Activated CD4-positive, alpha-beta T cell treated with anti-CD3 and anti-CD28 coated beads, Interleukin-2, amount 10 ng/mL, durations not matched to agents 7 days and 5 days (primary cell): ENCODE data around the gene RBM7. TPM values are rescaled to one million over a fixed set of nuclear protein-coding genes. Genes with fewer than 3 reads are reported as not detected.

ENCODE experiments used
- CTCF ChIA-PET: fragments of 350-600 bp; sonication (Branson Sonifier 250); formaldehyde crosslinking; loops from one replicate; lab custom pipeline; 2021; ENCODE audit warnings: antibody characterized with exemption; lab: Charles Lee
- POLR2A ChIA-PET: fragments of 350-600 bp; sonication (Branson Sonifier 250); formaldehyde crosslinking; loops from one replicate; lab custom pipeline; 2021; ENCODE audit warnings: antibody characterized with exemption; lab: Charles Lee
- DNase-seq: peaks from one replicate; pipeline ENCODE4 v3.0.0-alpha.2; 2020
- H3K27ac Mint-ChIP-seq: one replicate; pipeline ENCODE4 v1.8.0; 2021; ENCODE audit warnings: mild to moderate bottlenecking, moderate library complexity, mixed read lengths
- H3K27me3 Mint-ChIP-seq: one replicate; pipeline ENCODE4 v1.8.0; 2021; ENCODE audit warnings: mixed read lengths
- H3K36me3 Mint-ChIP-seq: one replicate; pipeline ENCODE4 v1.8.0; 2021; ENCODE audit warnings: low read depth, mixed read lengths
- H3K4me1 Mint-ChIP-seq: one replicate; pipeline ENCODE4 v1.8.0; 2021; ENCODE audit warnings: mixed read lengths
- H3K4me3 Mint-ChIP-seq: one replicate; pipeline ENCODE4 v1.8.0; 2021; ENCODE audit warnings: mild to moderate bottlenecking, moderate library complexity, mixed read lengths
- H3K9me3 Mint-ChIP-seq: one replicate; pipeline ENCODE4 v1.8.0; 2021; ENCODE audit warnings: mixed read lengths
- total RNA-seq, 2 experiments: library from RNA; stranded (reverse); gene quantifications; one replicate each; pipeline ENCODE4 v1.2.3, GENCODE V29; 2021

Gene RBM7, protein sequence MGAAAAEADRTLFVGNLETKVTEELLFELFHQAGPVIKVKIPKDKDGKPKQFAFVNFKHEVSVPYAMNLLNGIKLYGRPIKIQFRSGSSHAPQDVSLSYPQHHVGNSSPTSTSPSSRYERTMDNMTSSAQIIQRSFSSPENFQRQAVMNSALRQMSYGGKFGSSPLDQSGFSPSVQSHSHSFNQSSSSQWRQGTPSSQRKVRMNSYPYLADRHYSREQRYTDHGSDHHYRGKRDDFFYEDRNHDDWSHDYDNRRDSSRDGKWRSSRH
- 10 to 100 TPM; 34.2 to 49.7 TPM for total RNA-seq

DNA sequence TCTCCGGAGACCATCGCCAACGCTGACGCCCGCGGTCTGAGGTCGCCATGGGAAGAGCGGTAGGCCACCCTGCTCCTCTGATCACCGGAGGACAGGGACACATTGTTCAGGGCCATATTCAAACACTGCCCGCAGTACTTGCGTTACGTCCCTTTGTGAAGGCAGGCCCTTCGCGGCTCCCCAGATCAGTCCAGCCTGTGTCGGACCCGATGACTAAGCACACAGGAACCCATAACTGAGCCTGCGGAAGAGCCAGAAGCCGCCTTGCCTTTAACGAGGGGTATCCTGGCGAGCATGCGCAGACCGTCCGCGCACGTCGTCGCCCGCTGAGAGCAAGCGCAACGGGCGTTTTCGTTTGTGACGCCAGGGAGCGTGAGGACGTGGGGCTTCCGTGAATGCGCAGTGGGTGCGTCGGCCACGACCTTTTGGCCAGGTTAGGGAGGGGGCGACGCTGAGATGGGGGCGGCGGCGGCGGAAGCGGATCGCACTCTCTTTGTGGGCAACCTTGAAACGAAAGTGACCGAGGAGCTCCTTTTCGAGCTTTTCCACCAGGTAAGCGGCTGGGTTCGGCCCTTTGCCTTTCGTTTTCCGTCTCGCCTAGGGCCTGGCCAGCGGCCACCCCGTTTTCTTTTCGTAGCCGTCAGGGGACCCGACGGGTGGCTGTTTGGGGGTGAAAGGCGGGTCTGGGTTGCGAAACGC, at the start of gene RBM7, which contains the start of gene C11orf71:
RBM7 (plus strand) TSS at position 451 of the 699 bp plus-strand sequence; CDS start at position 457, 6 bp downstream.
C11orf71 (minus strand) TSS at position 296 of the 699 bp plus-strand sequence; CDS start at position 116, 180 bp downstream.
- Mint-ChIP-seq H3K4me1 (peaks cover 49% of the 10 kb centered on the region), H3K27me3 (peaks cover 1% of the 10 kb centered on the region), H3K4me3 (peak within 1 kb of the TSS; percentile 94), H3K9me3 (no peaks in the 10 kb centered on the region), H3K27ac (peak within 1 kb of the TSS; percentile 99), H3K36me3 (peaks cover 37% of the 10 kb centered on the region)
- DNase-seq: peak; percentile 98
- ChIA-PET CTCF (interaction anchor here (0.6 kb wide), 2 partner anchors 9 to 13 kb away, joined by 3 to 5 read pairs; no protein-coding TSS in a partner anchor), POLR2A (no interaction called here)

DNA sequence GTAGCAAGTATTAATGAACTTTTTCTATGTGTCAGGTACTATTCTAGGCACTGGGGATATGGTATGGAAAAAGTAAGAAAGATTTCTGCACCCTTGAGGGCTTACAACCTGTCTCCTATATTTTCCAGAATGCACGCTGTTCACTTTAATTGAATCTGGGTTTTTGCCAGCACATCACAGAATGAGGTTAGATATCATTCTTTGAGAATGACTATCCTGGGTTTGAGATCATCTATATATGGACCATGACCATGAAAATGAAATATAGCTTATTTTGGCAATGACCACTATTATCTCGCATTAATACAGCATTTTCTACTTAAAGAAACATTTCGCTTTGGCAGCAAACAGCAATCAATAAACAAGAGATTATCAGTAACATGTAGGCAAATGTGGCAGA, 47.0 kb upstream of the RBM7 start:
- H3K27ac Mint-ChIP-seq: no peak overlapping the region
- CTCF ChIA-PET: no interaction called here
- no peaks in the 10 kb centered on the region for H3K4me1 Mint-ChIP-seq
- peaks cover 3% of the 10 kb centered on the region for H3K27me3 Mint-ChIP-seq
- POLR2A ChIA-PET: no interaction called here
- no peaks in the 10 kb centered on the region for H3K9me3 Mint-ChIP-seq
- H3K4me3 Mint-ChIP-seq: no peak overlapping the region
- DNase-seq: no peak
- H3K36me3 Mint-ChIP-seq: no peaks in the 10 kb centered on the region

DNA sequence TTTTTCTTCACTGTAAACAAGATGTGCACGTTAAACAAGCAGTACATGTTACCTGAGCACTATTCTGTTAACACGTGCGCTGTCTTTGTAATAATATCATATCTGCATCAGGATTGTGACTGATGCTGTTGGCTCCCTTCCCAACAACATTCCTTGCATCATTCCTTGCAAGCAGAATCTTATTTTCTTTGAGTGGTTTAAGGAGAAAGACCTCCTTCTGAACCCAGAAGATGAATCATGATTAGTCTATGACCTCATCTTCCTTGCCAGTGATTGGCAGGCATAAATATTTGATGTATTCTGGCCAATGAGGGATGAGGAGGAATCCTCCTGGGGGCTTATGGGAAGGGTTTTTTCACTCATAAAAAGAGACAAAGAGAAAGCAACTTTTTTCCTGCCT, 46.4 kb upstream of the RBM7 start:
- Mint-ChIP-seq H3K27me3 (peaks cover 3% of the 10 kb centered on the region), H3K4me3 (no peak overlapping the region), H3K27ac (no peak overlapping the region), H3K9me3 (no peaks in the 10 kb centered on the region), H3K36me3 (no peaks in the 10 kb centered on the region), H3K4me1 (no peaks in the 10 kb centered on the region)
- ChIA-PET CTCF (no interaction called here), POLR2A (no interaction called here)
- DNase-seq: no peak

DNA sequence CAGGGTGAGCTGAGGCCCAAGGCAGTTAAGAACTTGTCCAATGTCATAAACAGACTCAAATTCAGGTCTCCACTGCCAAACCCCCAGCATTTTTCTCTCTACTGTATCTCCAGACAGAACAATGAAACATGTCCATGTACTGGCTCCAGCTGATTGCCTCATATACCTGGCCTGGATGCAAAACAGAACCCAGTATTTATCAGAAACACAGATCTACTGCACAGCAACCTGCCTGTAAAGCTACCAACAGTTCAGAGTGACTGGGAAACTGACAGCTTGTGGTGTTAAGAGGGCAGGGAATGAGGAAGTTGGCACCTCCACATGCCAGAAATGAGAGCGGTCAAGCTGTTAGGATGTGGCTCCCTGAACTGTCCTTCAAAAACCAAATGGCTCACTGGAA, 41.8 kb upstream of the RBM7 start:
- POLR2A ChIA-PET: no interaction called here

DNA sequence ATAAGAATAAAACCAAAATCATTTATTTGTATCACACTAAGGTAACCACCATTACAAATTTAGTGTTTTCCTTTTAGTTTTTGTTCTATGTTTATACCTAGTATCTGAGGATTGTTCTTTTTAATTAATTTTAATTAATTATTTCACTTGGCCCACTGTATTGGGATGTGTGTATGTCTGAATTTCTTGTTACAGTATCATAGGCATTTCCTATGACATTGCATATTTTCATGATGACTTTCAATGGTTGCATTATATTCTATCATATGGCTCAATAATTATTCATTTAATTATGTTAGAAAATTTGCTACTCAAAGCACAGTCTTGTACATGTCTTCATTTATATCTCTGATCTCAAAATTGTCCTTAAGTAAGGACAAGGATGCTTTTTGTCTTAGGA, 41.1 kb upstream of the RBM7 start:
- CTCF ChIA-PET: no interaction called here

More for the DNA sequence above, 41.8 kb upstream of the RBM7 start:
- CTCF ChIA-PET: no interaction called here
- H3K27me3 Mint-ChIP-seq: peaks cover 15% of the 10 kb centered on the region
- no peak overlapping the region for H3K4me3 Mint-ChIP-seq
- H3K36me3 Mint-ChIP-seq: no peaks in the 10 kb centered on the region
- no peak overlapping the region for H3K27ac Mint-ChIP-seq
- no peak for DNase-seq
- H3K4me1 Mint-ChIP-seq: no peaks in the 10 kb centered on the region
- H3K9me3 Mint-ChIP-seq: no peaks in the 10 kb centered on the region

DNA sequence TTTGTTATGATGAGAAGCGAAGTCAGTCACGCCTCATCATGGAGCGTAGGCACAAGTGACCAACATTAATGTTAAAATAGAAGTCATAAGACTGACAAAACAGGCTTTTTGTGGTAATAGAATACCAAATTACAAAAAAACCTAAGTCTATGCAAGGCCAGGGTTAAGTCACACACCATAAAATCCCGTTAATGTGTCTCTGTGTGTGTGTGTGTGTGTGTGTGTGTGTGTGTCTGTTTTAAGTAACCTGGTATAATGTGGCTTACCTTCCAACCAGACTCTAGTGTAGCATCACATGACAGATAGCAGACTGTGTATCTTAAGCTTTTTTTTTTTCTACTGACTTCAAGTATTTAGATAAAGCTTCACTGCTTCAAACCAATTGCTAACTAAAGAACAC, 38.1 kb upstream of the RBM7 start:
- Mint-ChIP-seq H3K4me3 (no peak overlapping the region), H3K27me3 (peaks cover 15% of the 10 kb centered on the region), H3K27ac (no peak overlapping the region), H3K4me1 (no peaks in the 10 kb centered on the region), H3K36me3 (no peaks in the 10 kb centered on the region), H3K9me3 (no peaks in the 10 kb centered on the region)
- ChIA-PET POLR2A (no interaction called here), CTCF (interaction anchor here (0.6 to 1.0 kb wide), 2 partner anchors 31 to 767 kb away, joined by 3 read pairs; no protein-coding TSS in a partner anchor)
- DNase-seq: no peak

More for the DNA sequence above, 41.1 kb upstream of the RBM7 start:
- Mint-ChIP-seq H3K4me3 (no peak overlapping the region), H3K27me3 (peaks cover 15% of the 10 kb centered on the region), H3K9me3 (no peaks in the 10 kb centered on the region), H3K36me3 (no peaks in the 10 kb centered on the region), H3K4me1 (no peaks in the 10 kb centered on the region), H3K27ac (no peak overlapping the region)
- POLR2A ChIA-PET: no interaction called here
- no peak for DNase-seq

DNA sequence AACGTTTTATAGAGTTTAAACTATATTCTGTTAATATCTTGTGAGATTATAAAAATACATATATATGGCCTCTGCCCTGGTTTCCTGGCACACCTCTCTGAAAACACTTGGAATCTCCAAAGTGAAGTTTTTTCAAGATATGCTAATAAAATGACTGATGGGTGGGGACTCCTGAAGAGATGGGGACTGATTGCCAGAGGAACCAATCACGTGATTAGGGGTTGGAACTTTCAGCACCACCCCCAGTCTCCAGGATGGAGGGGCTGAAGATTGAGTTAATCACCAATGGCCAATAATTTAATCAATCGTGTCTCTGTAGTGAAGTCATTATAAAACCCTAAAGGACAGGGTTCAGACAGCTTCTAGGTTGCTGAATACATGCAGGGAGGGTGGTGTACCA, 37.5 kb upstream of the RBM7 start:
- ChIA-PET POLR2A (no interaction called here), CTCF (interaction anchor here (0.6 kb wide), 1 partner anchor 766 kb away, joined by 3 read pairs; no protein-coding TSS in a partner anchor)
- H3K4me1 Mint-ChIP-seq: no peaks in the 10 kb centered on the region
- H3K9me3 Mint-ChIP-seq: no peaks in the 10 kb centered on the region
- DNase-seq: no peak
- no peak overlapping the region for H3K4me3 Mint-ChIP-seq
- H3K36me3 Mint-ChIP-seq: no peaks in the 10 kb centered on the region
- H3K27me3 Mint-ChIP-seq: peaks cover 12% of the 10 kb centered on the region
- no peak overlapping the region for H3K27ac Mint-ChIP-seq

DNA sequence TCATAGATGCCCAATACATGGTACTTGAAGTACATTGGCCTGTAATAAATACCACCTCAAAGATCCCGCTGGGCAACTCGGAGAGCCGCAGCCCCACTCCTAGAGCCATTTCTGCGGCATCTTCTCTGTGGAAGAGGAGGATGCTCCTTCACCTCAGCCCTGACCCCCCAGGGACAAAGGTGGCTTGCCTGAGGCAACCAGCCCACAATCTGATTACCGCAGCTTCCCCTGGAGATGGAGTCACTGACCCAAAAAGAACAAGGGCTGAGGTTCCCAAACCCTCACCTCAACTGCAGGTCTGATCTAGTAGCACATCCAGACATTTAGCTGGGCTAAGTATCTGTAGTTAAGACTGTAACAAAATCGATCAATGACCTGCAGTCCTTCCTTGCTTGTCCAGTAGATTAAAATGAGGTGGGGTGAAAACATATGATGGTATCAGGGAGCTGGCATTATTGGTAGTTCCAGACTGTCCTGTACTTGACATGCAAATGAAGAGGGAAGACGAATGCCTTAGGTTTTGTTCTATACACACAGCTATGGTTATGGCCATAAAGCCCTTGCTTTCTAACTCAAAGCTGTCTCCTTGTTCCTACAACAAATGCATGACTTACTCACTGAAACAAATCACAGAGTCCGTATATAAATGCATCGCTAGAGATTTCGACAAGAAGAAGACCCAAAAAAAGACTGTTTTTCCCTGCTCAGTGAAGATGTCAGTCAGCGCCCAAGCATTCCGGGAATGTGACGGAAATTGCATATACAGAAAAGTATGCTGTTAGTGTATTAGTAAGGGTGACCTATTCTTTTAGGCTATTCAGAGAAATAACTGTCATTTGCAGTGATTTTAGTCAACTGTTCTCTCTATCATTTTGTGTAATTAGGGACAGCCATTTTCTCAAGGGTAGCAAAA, 33.9 kb upstream of the RBM7 start:
- Mint-ChIP-seq H3K27me3 (peaks cover 8% of the 10 kb centered on the region), H3K27ac (no peak overlapping the region), H3K9me3 (no peaks in the 10 kb centered on the region), H3K4me1 (no peaks in the 10 kb centered on the region), H3K4me3 (no peak overlapping the region), H3K36me3 (no peaks in the 10 kb centered on the region)
- POLR2A ChIA-PET: no interaction called here
- CTCF ChIA-PET: interaction anchor here (1.3 kb wide), 1 partner anchor 10 kb away, joined by 3 read pairs; no protein-coding TSS in a partner anchor
- no peak for DNase-seq

DNA sequence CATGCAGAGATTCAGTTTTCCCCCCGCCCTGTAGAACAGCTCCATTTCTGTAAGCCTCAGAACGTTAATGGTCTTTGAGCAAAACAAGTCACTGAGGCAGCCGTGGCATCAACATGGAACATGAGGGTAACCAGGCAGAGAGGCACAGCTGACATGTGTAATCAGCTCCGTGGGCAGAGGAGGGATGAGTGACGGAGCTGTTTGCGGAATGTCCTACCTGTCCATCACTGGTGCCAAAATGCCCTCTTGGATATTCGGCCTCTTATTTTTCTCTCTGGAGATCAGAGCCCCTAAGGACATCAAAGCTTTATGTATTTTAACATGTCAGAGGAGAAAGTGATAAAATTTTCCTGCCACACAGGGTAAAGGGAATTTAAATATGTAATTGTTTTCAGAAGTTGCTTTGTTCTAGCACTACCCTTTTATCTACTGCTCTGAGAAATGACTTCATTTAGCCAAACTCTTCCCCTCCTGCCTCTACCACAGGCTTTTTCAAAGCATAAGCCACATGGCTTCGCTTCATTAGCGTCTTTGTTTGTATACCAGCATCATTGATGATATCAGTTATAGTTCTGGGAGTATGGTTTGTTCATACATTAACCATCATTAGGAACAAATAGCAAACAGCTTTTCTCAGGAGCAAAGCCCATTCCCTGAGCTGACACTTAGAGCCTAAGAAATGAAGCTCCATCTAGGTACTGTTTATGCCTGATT, 33.1 kb upstream of the RBM7 start:
- ChIA-PET POLR2A (no interaction called here), CTCF (interaction anchor here (1.3 kb wide), 1 partner anchor 9 kb away, joined by 3 read pairs; no protein-coding TSS in a partner anchor)
- Mint-ChIP-seq H3K4me1 (no peaks in the 10 kb centered on the region), H3K27me3 (peaks cover 8% of the 10 kb centered on the region), H3K4me3 (no peak overlapping the region), H3K36me3 (no peaks in the 10 kb centered on the region), H3K9me3 (no peaks in the 10 kb centered on the region), H3K27ac (no peak overlapping the region)
- no peak for DNase-seq

DNA sequence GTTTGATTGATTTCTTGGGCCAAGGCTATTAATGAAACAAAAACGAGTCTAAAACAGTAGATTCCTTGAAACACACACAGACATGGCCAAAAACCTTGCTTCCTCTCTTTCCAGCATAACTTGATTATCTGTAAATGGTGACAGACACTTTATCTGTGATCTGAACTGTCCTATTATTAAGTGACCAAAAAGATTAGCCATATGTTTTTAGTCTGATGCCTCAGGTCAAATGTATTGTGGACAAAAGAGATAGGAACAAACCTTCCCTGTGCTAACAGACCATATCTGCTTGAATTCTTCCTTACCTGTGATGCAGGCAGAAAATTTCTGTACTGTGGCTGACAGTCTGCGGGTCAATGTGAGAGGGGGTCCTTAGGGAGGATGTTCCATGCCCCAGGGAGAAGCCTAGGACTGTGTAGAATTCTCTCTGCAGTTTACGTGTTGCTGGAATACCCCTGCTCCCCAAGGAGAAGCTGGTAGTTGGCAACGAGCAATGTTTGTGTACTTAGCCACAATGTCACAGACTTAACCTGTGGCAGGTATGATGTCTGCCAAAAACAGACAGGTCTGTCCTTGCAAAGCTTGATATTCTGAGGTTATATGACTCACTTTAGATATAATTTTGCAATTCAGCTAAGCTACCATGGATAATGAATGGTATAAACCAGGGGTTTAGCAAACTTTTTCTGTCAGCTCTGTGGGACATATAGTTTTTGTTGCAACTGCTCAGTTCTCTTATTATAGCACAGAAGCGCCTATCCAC, 31.4 kb upstream of the RBM7 start:
- peaks cover 11% of the 10 kb centered on the region for H3K27me3 Mint-ChIP-seq
- POLR2A ChIA-PET: no interaction called here
- H3K4me1 Mint-ChIP-seq: no peaks in the 10 kb centered on the region
- H3K27ac Mint-ChIP-seq: no peak overlapping the region
- H3K9me3 Mint-ChIP-seq: no peaks in the 10 kb centered on the region
- H3K4me3 Mint-ChIP-seq: no peak overlapping the region
- H3K36me3 Mint-ChIP-seq: no peaks in the 10 kb centered on the region
- no peak for DNase-seq
- CTCF ChIA-PET: no interaction called here

DNA sequence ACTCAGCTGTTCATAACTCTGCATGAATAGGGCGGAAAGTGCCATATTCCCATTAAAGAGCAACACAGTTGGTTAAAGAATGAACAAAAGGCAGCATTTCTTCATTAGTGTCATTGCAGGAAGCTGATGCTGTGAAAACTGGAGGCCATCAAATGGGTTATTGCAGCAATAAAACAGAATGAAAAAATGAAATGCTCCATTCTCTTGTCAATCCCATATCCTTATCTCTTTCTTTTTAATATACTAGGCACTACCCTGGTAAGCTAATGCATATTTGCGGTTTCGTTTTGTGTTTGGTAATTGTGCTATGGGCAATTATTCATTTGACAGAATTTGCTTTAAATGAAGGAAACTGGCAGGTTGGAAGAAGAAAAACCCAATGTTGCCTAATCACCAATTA, 25.4 kb upstream of the RBM7 start:
- no peak overlapping the region for H3K4me3 Mint-ChIP-seq
- H3K36me3 Mint-ChIP-seq: no peaks in the 10 kb centered on the region
- CTCF ChIA-PET: no interaction called here
- H3K27ac Mint-ChIP-seq: no peak overlapping the region
- H3K9me3 Mint-ChIP-seq: no peaks in the 10 kb centered on the region
- H3K27me3 Mint-ChIP-seq: peaks cover 15% of the 10 kb centered on the region
- DNase-seq: no peak
- POLR2A ChIA-PET: interaction anchor here (0.6 kb wide), 1 partner anchor 472 kb away, joined by 4 read pairs; no protein-coding TSS in a partner anchor
- no peaks in the 10 kb centered on the region for H3K4me1 Mint-ChIP-seq
